WTC11 (cell line): ENCODE results near the gene CASQ2. TPM values are rescaled to one million over a fixed set of nuclear protein-coding genes. Genes with fewer than 3 reads are reported as not detected.

Experiments
- ATAC-seq: fragments of 200-7000 bp; cut with Tn5 transposase; 2 replicates; pipeline ENCODE4 v1.10.0; 2021; ENCODE audit warnings: mild to moderate bottlenecking, moderate library complexity
- CTCF ChIA-PET: fragments of 300-600 bp; sonication (Branson Sonifier 250); formaldehyde crosslinking; loops from one replicate; lab custom pipeline; 2021; ENCODE audit warnings: antibody characterized with exemption; lab: Charles Lee
- POLR2A ChIA-PET: fragments of 350-600 bp; sonication (Branson Sonifier 250); formaldehyde crosslinking; loops from one replicate; lab custom pipeline; 2021; ENCODE audit warnings: antibody characterized with exemption; lab: Charles Lee
- DNase-seq: peaks from one replicate; pipeline ENCODE4 v3.0.0; 2021; ENCODE audit warnings: low spot score
- H3K27ac Mint-ChIP-seq: 2 replicates; pipeline ENCODE4 v1.8.0; 2021; ENCODE audit warnings: mixed read lengths
- H3K27me3 Mint-ChIP-seq: 2 replicates; pipeline ENCODE4 v1.8.0; 2021; ENCODE audit warnings: low read depth, mild to moderate bottlenecking, moderate library complexity, mixed read lengths
- H3K36me3 Mint-ChIP-seq: 2 replicates; pipeline ENCODE4 v1.8.0; 2021; ENCODE audit warnings: mixed read lengths
- H3K4me1 Mint-ChIP-seq: 2 replicates; pipeline ENCODE4 v1.8.0; 2022; ENCODE audit warnings: mixed read lengths
- H3K4me3 Mint-ChIP-seq: 2 replicates; pipeline ENCODE4 v1.8.0; 2021; ENCODE audit warnings: mild to moderate bottlenecking, moderate library complexity, mixed read lengths
- H3K9me3 Mint-ChIP-seq: 2 replicates; pipeline ENCODE4 v1.8.0; 2021; ENCODE audit warnings: mixed read lengths
- EMX1 ChIP-seq: fragments of 250-450 bp; sonication (Bioruptor Pico); IDR thresholded peaks from 2 replicates; pipeline ENCODE4 v1.8.0; 2021; ENCODE audit warnings: mild to moderate bottlenecking
- ESRRA ChIP-seq: sonication (generic); formaldehyde crosslinking; IDR thresholded peaks from 2 replicates; pipeline ENCODE4 v1.8.1; 2022; ENCODE audit warnings: mild to moderate bottlenecking, missing genetic modification reagents, borderline replicate concordance
- GRHL2 ChIP-seq: fragments of 250-450 bp; sonication (Bioruptor Pico); IDR thresholded peaks from 2 replicates; pipeline ENCODE4 v1.8.0; 2022; ENCODE audit warnings: mild to moderate bottlenecking, moderate library complexity; ENCODE audit not compliant: insufficient replicate concordance, severe bottlenecking
- IRF2 ChIP-seq: sonication (generic); formaldehyde crosslinking; IDR thresholded peaks from 2 replicates; pipeline ENCODE4 v1.8.0; 2022; ENCODE audit warnings: low read depth, missing genetic modification reagents, borderline replicate concordance
- NR2C2 ChIP-seq: sonication (generic); formaldehyde crosslinking; IDR thresholded peaks from 2 replicates; pipeline ENCODE4 v1.8.0; 2022; ENCODE audit warnings: mild to moderate bottlenecking, missing genetic modification reagents
- RELA ChIP-seq: sonication (generic); formaldehyde crosslinking; IDR thresholded peaks from 2 replicates; pipeline ENCODE4 v1.8.1; 2022; ENCODE audit warnings: missing genetic modification reagents, mild to moderate bottlenecking, borderline replicate concordance
- SMAD3 ChIP-seq: sonication (generic); formaldehyde crosslinking; IDR thresholded peaks from 2 replicates; pipeline ENCODE4 v1.8.0; 2022; ENCODE audit warnings: missing genetic modification reagents, mild to moderate bottlenecking, borderline replicate concordance
- SOX15 ChIP-seq: fragments of 250-450 bp; sonication (Bioruptor Pico); IDR thresholded peaks from 2 replicates; pipeline ENCODE4 v1.9.0; 2021; ENCODE audit warnings: mild to moderate bottlenecking
- TCF7 ChIP-seq: sonication (generic); formaldehyde crosslinking; IDR thresholded peaks from 2 replicates; pipeline ENCODE4 v1.8.0; 2022; ENCODE audit warnings: mild to moderate bottlenecking, low read depth, missing genetic modification reagents, moderate library complexity
- TEAD1 ChIP-seq: sonication (generic); formaldehyde crosslinking; IDR thresholded peaks from 2 replicates; pipeline ENCODE4 v1.8.0; 2022; ENCODE audit warnings: mild to moderate bottlenecking, missing genetic modification reagents
- ZNF219 ChIP-seq: sonication (generic); formaldehyde crosslinking; IDR thresholded peaks from 2 replicates; pipeline ENCODE4 v1.8.0; 2023; ENCODE audit warnings: missing genetic modification reagents, mild to moderate bottlenecking, borderline replicate concordance
- ZNF232 ChIP-seq: sonication (generic); formaldehyde crosslinking; IDR thresholded peaks from 2 replicates; pipeline ENCODE4 v1.8.0; 2022; ENCODE audit warnings: mild to moderate bottlenecking, missing genetic modification reagents
- ZNF263 ChIP-seq: sonication (generic); formaldehyde crosslinking; IDR thresholded peaks from 2 replicates; pipeline ENCODE4 v1.8.1; 2022; ENCODE audit warnings: low read depth, mild to moderate bottlenecking, moderate library complexity, missing genetic modification reagents
- ZNF416 ChIP-seq: fragments of 250-450 bp; sonication (Bioruptor Pico); IDR thresholded peaks from 2 replicates; pipeline ENCODE4 v1.9.0; 2021; ENCODE audit warnings: mild to moderate bottlenecking, inconsistent platforms
- total RNA-seq: library from RNA; stranded (reverse); gene quantifications from 3 replicates; pipeline ENCODE4 v1.2.3, GENCODE V29; 2021
- TF ChIP-seq, protein P1 (sequence below): sonication (generic); formaldehyde crosslinking; IDR thresholded peaks from 2 replicates; pipeline ENCODE4 v1.8.1; 2023; ENCODE audit warnings: mild to moderate bottlenecking, missing genetic modification reagents, borderline replicate concordance
- TF ChIP-seq, protein P2 (sequence below): fragments of 250-450 bp; sonication (Bioruptor Pico); IDR thresholded peaks from 2 replicates; pipeline ENCODE4 v1.9.0; 2021; ENCODE audit warnings: moderate library complexity, mild to moderate bottlenecking, inconsistent platforms, borderline replicate concordance
- TF ChIP-seq, protein P3 (sequence below): sonication (generic); formaldehyde crosslinking; IDR thresholded peaks from 2 replicates; pipeline ENCODE4 v1.8.0; 2022; ENCODE audit warnings: mild to moderate bottlenecking, missing genetic modification reagents
- TF ChIP-seq, protein P4 (sequence below): sonication (generic); formaldehyde crosslinking; IDR thresholded peaks from 2 replicates; pipeline ENCODE4 v1.8.1; 2023; ENCODE audit warnings: mild to moderate bottlenecking, missing genetic modification reagents
- TF ChIP-seq, protein P5 (sequence below): fragments of 250-450 bp; sonication (Bioruptor Pico); IDR thresholded peaks from 2 replicates; pipeline ENCODE4 v1.9.0; 2021; ENCODE audit warnings: mild to moderate bottlenecking, borderline replicate concordance
- TF ChIP-seq, protein P6 (sequence below): sonication (generic); formaldehyde crosslinking; IDR thresholded peaks from 2 replicates; pipeline ENCODE4 v1.8.0; 2022; ENCODE audit warnings: mild to moderate bottlenecking, missing genetic modification reagents
- TF ChIP-seq, protein P7 (sequence below): sonication (generic); formaldehyde crosslinking; IDR thresholded peaks from 2 replicates; pipeline ENCODE4 v1.8.0; 2022; ENCODE audit warnings: mild to moderate bottlenecking, missing genetic modification reagents
- TF ChIP-seq, protein P8 (sequence below): sonication (generic); formaldehyde crosslinking; IDR thresholded peaks from 2 replicates; pipeline ENCODE4 v1.8.1; 2022; ENCODE audit warnings: missing genetic modification reagents, borderline replicate concordance

CASQ2 gene
- total RNA-seq, 1 experiment from 2014 or later = not detected

DNA sequence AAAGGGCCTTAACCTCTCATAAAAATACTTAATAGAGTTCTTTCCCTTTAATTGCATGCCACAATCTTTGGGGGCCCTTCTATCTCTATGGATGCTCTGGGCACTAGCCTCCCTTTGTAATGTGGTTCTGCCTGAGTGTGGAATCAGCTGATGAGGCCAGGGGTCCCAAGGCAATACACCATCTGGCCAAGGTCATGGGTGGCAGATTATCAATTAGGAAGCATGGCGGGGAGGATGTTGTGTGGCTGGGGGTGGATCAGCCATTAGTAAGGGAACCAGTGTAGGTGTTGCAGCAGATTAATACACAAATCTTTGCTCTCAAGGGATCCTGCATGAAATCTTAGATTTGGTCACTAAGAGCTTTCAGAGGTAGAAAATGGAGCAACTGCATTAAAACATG is 37.1 kb upstream of the CASQ2 start:
- no peak overlapping the region for H3K4me3 Mint-ChIP-seq
- POLR2A ChIA-PET = no interaction called here
- TF ChIP-seq, protein P1, sequence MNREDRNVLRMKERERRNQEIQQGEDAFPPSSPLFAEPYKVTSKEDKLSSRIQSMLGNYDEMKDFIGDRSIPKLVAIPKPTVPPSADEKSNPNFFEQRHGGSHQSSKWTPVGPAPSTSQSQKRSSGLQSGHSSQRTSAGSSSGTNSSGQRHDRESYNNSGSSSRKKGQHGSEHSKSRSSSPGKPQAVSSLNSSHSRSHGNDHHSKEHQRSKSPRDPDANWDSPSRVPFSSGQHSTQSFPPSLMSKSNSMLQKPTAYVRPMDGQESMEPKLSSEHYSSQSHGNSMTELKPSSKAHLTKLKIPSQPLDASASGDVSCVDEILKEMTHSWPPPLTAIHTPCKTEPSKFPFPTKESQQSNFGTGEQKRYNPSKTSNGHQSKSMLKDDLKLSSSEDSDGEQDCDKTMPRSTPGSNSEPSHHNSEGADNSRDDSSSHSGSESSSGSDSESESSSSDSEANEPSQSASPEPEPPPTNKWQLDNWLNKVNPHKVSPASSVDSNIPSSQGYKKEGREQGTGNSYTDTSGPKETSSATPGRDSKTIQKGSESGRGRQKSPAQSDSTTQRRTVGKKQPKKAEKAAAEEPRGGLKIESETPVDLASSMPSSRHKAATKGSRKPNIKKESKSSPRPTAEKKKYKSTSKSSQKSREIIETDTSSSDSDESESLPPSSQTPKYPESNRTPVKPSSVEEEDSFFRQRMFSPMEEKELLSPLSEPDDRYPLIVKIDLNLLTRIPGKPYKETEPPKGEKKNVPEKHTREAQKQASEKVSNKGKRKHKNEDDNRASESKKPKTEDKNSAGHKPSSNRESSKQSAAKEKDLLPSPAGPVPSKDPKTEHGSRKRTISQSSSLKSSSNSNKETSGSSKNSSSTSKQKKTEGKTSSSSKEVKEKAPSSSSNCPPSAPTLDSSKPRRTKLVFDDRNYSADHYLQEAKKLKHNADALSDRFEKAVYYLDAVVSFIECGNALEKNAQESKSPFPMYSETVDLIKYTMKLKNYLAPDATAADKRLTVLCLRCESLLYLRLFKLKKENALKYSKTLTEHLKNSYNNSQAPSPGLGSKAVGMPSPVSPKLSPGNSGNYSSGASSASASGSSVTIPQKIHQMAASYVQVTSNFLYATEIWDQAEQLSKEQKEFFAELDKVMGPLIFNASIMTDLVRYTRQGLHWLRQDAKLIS (CRISPR knock-in tag) = no peak
- TF ChIP-seq, protein P2, sequence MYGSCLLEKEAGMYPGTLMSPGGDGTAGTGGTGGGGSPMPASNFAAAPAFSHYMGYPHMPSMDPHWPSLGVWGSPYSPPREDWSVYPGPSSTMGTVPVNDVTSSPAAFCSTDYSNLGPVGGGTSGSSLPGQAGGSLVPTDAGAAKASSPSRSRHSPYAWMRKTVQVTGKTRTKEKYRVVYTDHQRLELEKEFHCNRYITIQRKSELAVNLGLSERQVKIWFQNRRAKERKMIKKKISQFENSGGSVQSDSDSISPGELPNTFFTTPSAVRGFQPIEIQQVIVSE = no peak
- TF ChIP-seq SOX15 = no peak
- TF ChIP-seq ZNF263 = no peak
- no peak for TF ChIP-seq SMAD3 (CRISPR knock-in tag)
- TF ChIP-seq, protein P3, sequence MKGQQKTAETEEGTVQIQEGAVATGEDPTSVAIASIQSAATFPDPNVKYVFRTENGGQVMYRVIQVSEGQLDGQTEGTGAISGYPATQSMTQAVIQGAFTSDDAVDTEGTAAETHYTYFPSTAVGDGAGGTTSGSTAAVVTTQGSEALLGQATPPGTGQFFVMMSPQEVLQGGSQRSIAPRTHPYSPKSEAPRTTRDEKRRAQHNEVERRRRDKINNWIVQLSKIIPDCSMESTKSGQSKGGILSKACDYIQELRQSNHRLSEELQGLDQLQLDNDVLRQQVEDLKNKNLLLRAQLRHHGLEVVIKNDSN (CRISPR knock-in tag) = no peak
- no peak for TF ChIP-seq EMX1 (CRISPR knock-in tag)
- TF ChIP-seq NR2C2 = no peak
- TF ChIP-seq ZNF232 (CRISPR knock-in tag) = no peak
- TF ChIP-seq TCF7 = no peak
- TF ChIP-seq, protein P4, sequence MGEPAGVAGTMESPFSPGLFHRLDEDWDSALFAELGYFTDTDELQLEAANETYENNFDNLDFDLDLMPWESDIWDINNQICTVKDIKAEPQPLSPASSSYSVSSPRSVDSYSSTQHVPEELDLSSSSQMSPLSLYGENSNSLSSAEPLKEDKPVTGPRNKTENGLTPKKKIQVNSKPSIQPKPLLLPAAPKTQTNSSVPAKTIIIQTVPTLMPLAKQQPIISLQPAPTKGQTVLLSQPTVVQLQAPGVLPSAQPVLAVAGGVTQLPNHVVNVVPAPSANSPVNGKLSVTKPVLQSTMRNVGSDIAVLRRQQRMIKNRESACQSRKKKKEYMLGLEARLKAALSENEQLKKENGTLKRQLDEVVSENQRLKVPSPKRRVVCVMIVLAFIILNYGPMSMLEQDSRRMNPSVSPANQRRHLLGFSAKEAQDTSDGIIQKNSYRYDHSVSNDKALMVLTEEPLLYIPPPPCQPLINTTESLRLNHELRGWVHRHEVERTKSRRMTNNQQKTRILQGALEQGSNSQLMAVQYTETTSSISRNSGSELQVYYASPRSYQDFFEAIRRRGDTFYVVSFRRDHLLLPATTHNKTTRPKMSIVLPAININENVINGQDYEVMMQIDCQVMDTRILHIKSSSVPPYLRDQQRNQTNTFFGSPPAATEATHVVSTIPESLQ = no peak
- TF ChIP-seq ZNF416 (CRISPR knock-in tag) = no peak
- TF ChIP-seq, protein P5, sequence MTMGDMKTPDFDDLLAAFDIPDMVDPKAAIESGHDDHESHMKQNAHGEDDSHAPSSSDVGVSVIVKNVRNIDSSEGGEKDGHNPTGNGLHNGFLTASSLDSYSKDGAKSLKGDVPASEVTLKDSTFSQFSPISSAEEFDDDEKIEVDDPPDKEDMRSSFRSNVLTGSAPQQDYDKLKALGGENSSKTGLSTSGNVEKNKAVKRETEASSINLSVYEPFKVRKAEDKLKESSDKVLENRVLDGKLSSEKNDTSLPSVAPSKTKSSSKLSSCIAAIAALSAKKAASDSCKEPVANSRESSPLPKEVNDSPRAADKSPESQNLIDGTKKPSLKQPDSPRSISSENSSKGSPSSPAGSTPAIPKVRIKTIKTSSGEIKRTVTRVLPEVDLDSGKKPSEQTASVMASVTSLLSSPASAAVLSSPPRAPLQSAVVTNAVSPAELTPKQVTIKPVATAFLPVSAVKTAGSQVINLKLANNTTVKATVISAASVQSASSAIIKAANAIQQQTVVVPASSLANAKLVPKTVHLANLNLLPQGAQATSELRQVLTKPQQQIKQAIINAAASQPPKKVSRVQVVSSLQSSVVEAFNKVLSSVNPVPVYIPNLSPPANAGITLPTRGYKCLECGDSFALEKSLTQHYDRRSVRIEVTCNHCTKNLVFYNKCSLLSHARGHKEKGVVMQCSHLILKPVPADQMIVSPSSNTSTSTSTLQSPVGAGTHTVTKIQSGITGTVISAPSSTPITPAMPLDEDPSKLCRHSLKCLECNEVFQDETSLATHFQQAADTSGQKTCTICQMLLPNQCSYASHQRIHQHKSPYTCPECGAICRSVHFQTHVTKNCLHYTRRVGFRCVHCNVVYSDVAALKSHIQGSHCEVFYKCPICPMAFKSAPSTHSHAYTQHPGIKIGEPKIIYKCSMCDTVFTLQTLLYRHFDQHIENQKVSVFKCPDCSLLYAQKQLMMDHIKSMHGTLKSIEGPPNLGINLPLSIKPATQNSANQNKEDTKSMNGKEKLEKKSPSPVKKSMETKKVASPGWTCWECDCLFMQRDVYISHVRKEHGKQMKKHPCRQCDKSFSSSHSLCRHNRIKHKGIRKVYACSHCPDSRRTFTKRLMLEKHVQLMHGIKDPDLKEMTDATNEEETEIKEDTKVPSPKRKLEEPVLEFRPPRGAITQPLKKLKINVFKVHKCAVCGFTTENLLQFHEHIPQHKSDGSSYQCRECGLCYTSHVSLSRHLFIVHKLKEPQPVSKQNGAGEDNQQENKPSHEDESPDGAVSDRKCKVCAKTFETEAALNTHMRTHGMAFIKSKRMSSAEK (CRISPR knock-in tag) = no peak
- no peak overlapping the region for H3K27ac Mint-ChIP-seq
- H3K4me1 Mint-ChIP-seq = peaks cover 22% of the 10 kb centered on the region
- H3K9me3 Mint-ChIP-seq = peaks cover 40% of the 10 kb centered on the region
- DNase-seq (no peak), ATAC-seq (no peak)
- CTCF ChIA-PET = interaction anchor here (1.3 kb wide), 1 partner anchor 215 kb away, joined by 7 read pairs; no protein-coding TSS in a partner anchor
- H3K27me3 Mint-ChIP-seq = no peaks in the 10 kb centered on the region
- peaks cover 13% of the 10 kb centered on the region for H3K36me3 Mint-ChIP-seq

DNA sequence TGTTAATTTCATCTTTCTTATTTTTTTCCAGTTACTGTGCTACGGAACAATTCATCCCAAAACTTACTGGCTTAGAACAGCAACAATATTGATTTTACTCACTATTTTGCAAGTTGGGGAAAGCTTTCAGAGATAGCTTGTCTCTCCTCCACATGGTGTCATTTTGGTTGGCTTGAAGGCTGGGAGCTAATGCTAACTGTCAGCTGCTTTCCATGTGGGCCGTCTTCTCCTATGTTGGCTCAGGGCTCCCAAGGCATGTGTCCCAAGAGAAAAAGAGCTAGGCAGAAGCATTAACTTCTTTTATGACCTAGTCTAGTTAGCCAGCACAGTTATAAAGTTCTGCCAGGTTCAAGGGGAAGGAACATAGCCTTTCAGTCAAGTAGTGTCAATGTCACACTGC is 33.9 kb upstream of the CASQ2 start:
- no peak overlapping the region for H3K4me3 Mint-ChIP-seq
- no peak overlapping the region for H3K27ac Mint-ChIP-seq
- CTCF ChIA-PET = no interaction called here
- H3K27me3 Mint-ChIP-seq = no peaks in the 10 kb centered on the region
- POLR2A ChIA-PET = no interaction called here
- DNase-seq (no peak), ATAC-seq (no peak)
- H3K36me3 Mint-ChIP-seq = peaks cover 13% of the 10 kb centered on the region
- H3K4me1 Mint-ChIP-seq = peaks cover 23% of the 10 kb centered on the region
- peaks cover 40% of the 10 kb centered on the region for H3K9me3 Mint-ChIP-seq
- TF ChIP-seq TCF7 (no peak), TEAD1 (no peak), IRF2 (CRISPR knock-in tag) (no peak), GRHL2 (CRISPR knock-in tag) (no peak), RELA (no peak), ESRRA (no peak), ZNF219 (CRISPR knock-in tag) (no peak)
- TF ChIP-seq, protein P6, sequence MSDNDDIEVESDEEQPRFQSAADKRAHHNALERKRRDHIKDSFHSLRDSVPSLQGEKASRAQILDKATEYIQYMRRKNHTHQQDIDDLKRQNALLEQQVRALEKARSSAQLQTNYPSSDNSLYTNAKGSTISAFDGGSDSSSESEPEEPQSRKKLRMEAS (CRISPR knock-in tag) = no peak
- TF ChIP-seq, protein P7, sequence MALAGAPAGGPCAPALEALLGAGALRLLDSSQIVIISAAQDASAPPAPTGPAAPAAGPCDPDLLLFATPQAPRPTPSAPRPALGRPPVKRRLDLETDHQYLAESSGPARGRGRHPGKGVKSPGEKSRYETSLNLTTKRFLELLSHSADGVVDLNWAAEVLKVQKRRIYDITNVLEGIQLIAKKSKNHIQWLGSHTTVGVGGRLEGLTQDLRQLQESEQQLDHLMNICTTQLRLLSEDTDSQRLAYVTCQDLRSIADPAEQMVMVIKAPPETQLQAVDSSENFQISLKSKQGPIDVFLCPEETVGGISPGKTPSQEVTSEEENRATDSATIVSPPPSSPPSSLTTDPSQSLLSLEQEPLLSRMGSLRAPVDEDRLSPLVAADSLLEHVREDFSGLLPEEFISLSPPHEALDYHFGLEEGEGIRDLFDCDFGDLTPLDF (CRISPR knock-in tag) = no peak
- TF ChIP-seq, protein P8, sequence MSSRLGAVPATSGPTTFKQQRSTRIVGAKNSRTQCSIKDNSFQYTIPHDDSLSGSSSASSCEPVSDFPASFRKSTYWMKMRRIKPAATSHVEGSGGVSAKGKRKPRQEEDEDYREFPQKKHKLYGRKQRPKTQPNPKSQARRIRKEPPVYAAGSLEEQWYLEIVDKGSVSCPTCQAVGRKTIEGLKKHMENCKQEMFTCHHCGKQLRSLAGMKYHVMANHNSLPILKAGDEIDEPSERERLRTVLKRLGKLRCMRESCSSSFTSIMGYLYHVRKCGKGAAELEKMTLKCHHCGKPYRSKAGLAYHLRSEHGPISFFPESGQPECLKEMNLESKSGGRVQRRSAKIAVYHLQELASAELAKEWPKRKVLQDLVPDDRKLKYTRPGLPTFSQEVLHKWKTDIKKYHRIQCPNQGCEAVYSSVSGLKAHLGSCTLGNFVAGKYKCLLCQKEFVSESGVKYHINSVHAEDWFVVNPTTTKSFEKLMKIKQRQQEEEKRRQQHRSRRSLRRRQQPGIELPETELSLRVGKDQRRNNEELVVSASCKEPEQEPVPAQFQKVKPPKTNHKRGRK (CRISPR knock-in tag) = no peak
